AG04450 (cell line): ENCODE data around the gene SGCG. TPM values are rescaled to one million over a fixed set of nuclear protein-coding genes. Genes with fewer than 3 reads are reported as not detected.

Experiments used
- CTCF ChIA-PET: fragments of 300-600, 350-600 bp; formaldehyde crosslinking; extraction: SDS; loops from one replicate; lab custom pipeline; 2022; ENCODE audit warnings: antibody characterized with exemption, inconsistent platforms; lab: Charles Lee
- POLR2A ChIA-PET: fragments of 350-600 bp; formaldehyde crosslinking; extraction: SDS; loops from one replicate; lab custom pipeline; 2021; ENCODE audit warnings: antibody characterized with exemption, inconsistent platforms; lab: Yijun Ruan, JAX
- DNase-seq: peaks from one replicate; pipeline ENCODE4 v3.0.0-alpha.2; 2011; ENCODE audit warnings: low read depth, low spot score
- H3K27ac ChIP-seq: one replicate; pipeline ENCODE4 v1.5.1; 2012; ENCODE audit warnings: low read depth, low read length, control low read depth
- H3K27me3 ChIP-seq: one replicate; pipeline ENCODE4 v1.6.0; 2012; ENCODE audit warnings: low read length; ENCODE audit not compliant: control insufficient read depth, insufficient read depth
- H3K4me3 ChIP-seq: 2 replicates; pipeline ENCODE4 v1.5.1; 2011; ENCODE audit warnings: mild to moderate bottlenecking, low read depth, low read length, control low read depth
- H3K9me3 ChIP-seq: 2 replicates; pipeline ENCODE4 v1.5.1; 2012; ENCODE audit warnings: low read length; ENCODE audit not compliant: control insufficient read depth, insufficient read depth
- polyA plus RNA-seq: library from polyadenylated mRNA; depleted of rRNA; stranded (reverse); fragments of >200 nt; gene quantifications from 2 replicates; pipeline ENCODE4 v1.2.3, GENCODE V29; 2011
- small RNA-seq: library from RNA; depleted of rRNA; stranded (forward); fragments of <200 nt; gene quantifications from one replicate; pipeline ENCODE3, GENCODE V24; 2012; ENCODE audit warnings: low read depth; ENCODE audit not compliant: insufficient read length
- TF ChIP-seq, protein P1 (sequence below): IDR thresholded peaks from 2 replicates; pipeline ENCODE4 v1.5.1; 2011; ENCODE audit warnings: low read depth, low read length, control low read depth, inconsistent platforms

SGCG gene
- polyA plus RNA-seq, 1 experiment = 0.10 TPM

GRCh38 chr13:23367907-23368306 is 187.1 kb downstream of the SGCG start:
- Histone ChIP-seq H3K4me3 (no peak overlapping the region), H3K27ac (no peak overlapping the region), H3K27me3 (no peaks in the 10 kb centered on the region), H3K9me3 (no peaks in the 10 kb centered on the region)
- ChIA-PET POLR2A (no interaction called here), CTCF (interaction anchor here (0.7 kb wide), 1 partner anchor 522 kb away, joined by 3 read pairs; no protein-coding TSS in a partner anchor)
- DNase-seq = no peak
- TF ChIP-seq, protein P1, sequence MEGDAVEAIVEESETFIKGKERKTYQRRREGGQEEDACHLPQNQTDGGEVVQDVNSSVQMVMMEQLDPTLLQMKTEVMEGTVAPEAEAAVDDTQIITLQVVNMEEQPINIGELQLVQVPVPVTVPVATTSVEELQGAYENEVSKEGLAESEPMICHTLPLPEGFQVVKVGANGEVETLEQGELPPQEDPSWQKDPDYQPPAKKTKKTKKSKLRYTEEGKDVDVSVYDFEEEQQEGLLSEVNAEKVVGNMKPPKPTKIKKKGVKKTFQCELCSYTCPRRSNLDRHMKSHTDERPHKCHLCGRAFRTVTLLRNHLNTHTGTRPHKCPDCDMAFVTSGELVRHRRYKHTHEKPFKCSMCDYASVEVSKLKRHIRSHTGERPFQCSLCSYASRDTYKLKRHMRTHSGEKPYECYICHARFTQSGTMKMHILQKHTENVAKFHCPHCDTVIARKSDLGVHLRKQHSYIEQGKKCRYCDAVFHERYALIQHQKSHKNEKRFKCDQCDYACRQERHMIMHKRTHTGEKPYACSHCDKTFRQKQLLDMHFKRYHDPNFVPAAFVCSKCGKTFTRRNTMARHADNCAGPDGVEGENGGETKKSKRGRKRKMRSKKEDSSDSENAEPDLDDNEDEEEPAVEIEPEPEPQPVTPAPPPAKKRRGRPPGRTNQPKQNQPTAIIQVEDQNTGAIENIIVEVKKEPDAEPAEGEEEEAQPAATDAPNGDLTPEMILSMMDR = no peak

DNA sequence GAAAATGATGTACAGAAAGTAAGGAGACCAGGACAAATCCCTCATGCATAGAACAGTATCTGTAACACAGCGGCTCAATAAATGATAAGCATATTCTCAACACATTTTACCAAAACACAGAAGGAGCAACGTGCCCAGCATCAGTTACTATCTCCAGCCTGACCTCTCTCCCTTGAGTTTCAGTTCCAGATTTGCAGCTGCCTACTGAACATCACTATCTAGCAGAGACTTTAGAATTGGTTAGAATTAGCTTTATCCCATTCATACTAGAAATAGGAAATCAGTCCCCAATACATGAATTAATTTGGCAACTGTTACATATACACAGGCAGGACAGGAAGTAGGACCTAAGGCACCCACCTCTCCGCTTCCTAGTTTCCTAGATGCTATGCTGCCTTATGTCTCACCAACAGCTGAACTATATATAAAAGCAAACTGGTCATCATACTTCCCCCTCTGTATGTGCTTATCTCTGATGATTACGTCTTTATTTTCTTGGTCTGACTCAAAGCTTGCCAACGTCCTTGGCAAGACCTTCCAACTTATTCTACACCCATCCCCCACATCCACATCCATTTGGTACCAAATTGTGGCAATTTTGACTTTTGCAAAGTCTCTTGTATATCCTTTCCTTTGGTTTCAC is 191.6 kb downstream of the SGCG start:
- ChIA-PET CTCF (interaction anchor here (0.6 to 1.0 kb wide), 2 partner anchors 23 to 527 kb away, joined by 3 read pairs; no protein-coding TSS in a partner anchor), POLR2A (no interaction called here)
- DNase-seq = no peak
- TF ChIP-seq, protein P1 = no peak
- Histone ChIP-seq H3K4me3 (peak overlapping the region; percentile 86), H3K27me3 (no peaks in the 10 kb centered on the region), H3K9me3 (peaks cover 4% of the 10 kb centered on the region; the same call in 1 of the 2 replicates), H3K27ac (no peak overlapping the region)

Small RNA genes within 50 kb of the gene (small RNA-seq; reads per million reads assigned to genes)
- gene RNU6-58P = not detected
- gene RNY3P4 = not detected
